Activated CD4-positive, alpha-beta T cell treated with anti-CD3 and anti-CD28 coated beads, Interleukin-2, amount 50 U/mL, for 4 hours (primary cell): ENCODE measurements around the gene SLC25A51.
"Not testable (repeated sequence)": the region's sequence is repeated elsewhere in the genome, so short reads cannot be mapped to it uniquely, and the experiment has no call there.

Experiments used
- DNase-seq, 2 experiments: peaks; one replicate each; pipeline ENCODE4 v3.0.0-alpha.2; 2020

The SLC25A51 gene

GRCh38 chr9:37902131-37902530 lies 1.8 kb downstream of the SLC25A51 start:
- DNase-seq, result no peak

- DNase-seq, result no peak
These were observed 4.9 kb downstream of the SLC25A51 start for GRCh38 chr9:37899041-37899440.

- no peak for DNase-seq
These were observed 6.3 kb downstream of the SLC25A51 start for GRCh38 chr9:37897665-37898064.

- no peak for DNase-seq
These were observed 11.9 kb downstream of the SLC25A51 start for GRCh38 chr9:37892063-37892462.

- DNase-seq, result not testable (repeated sequence)
These were observed 12.9 kb downstream of the SLC25A51 start for GRCh38 chr9:37891042-37891441.

GRCh38 chr9:37889536-37889935 lies 14.4 kb downstream of the SLC25A51 start:
- DNase-seq, result no peak

- DNase-seq, result not testable (repeated sequence)
These were observed 15.8 kb downstream of the SLC25A51 start for GRCh38 chr9:37887977-37888583.

- no peak for DNase-seq
These were observed 22.9 kb downstream of the SLC25A51 start for GRCh38 chr9:37880916-37881479.

GRCh38 chr9:37876376-37876775 lies 27.6 kb downstream of the SLC25A51 start:
- DNase-seq, result no peak

GRCh38 chr9:37873955-37874354 lies 30.0 kb downstream of the SLC25A51 start:
- no peak for DNase-seq

- no peak for DNase-seq
These were observed 33.1 kb downstream of the SLC25A51 start for GRCh38 chr9:37870799-37871176.

- no peak for DNase-seq
These were observed 33.7 kb downstream of the SLC25A51 start for GRCh38 chr9:37870081-37870798.

GRCh38 chr9:37862530-37862929 lies 41.4 kb downstream of the SLC25A51 start:
- no peak for DNase-seq

- DNase-seq, result no peak
These were observed 44.9 kb downstream of the SLC25A51 start for GRCh38 chr9:37859043-37859442.

- no peak for DNase-seq
These were observed 47.4 kb downstream of the SLC25A51 start for GRCh38 chr9:37856551-37856950.

- no peak for DNase-seq
These were observed 51.7 kb downstream of the SLC25A51 start for GRCh38 chr9:37852222-37852621.

GRCh38 chr9:37840560-37841194 lies 63.2 kb downstream of the SLC25A51 start:
- no peak for DNase-seq

GRCh38 chr9:37839496-37840461 lies 64.1 kb downstream of the SLC25A51 start:
- no peak for DNase-seq
